Kasumi-1 (cell line): Measurements from ENCODE around the gene ROMO1.
"Not testable (repeated sequence)": the region's sequence is repeated elsewhere in the genome, so short reads cannot be mapped to it uniquely, and the experiment has no call there.

Source experiments
- DNase-seq, 2 experiments: peaks; one replicate each; lab custom pipeline; 2025; lab: John Stamatoyannopoulos, UW

Gene ROMO1

GRCh38 chr20:35710884-35711587 lies 11.8 kb downstream of the ROMO1 start:
- DNase-seq, result no peak

DNA sequence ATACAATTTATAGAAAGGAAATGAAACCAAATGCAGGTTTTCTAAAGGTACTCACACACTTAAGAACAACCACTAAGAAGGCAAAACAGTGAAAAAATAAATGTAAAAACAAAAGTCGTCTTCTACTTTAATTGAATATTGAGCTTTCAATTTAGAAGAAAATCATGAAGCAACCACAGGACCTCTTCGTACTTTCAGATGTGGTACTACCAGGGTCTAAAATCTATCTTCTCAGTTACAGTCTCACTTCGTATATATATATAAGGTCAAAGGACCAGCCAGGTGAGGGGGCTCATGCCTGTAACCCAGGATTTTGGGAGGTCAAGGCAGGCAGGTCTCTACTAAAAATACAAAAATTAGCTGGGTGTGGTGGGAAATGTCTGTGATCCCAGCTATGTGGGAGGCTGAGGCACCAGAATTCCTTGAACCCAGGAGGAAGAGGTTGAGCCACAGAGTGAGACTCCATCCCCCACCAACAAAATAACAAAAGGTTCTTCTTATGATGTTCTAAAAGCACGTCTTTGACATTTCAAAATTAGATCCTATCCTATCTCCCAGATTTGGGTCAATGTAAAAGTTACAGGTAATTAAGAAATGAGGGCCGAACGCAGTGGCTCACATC lies 12.5 kb downstream of the ROMO1 start:
- DNase-seq, result no peak

DNA sequence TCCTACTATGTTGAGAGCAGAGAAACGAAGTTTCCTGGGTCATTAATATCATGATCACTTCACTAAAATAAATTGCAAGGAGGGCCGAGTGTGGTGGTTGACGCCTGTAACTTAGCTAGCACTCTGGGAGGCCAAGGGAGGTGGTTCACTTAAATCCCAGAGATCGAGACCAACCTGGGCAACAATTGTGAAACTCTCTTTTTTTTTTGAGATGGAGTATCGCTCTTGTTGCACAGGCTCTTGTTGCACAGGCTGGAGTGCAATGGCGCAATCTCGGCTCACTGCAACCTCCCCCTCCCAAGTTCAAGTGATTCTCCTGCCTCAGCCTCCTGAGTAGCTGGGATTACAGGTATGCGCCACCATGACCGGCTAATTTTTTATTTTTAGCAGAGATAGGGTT lies 13.9 kb downstream of the ROMO1 start:
- DNase-seq, result not testable (repeated sequence)

GRCh38 chr20:35714127-35714526 lies 14.9 kb downstream of the ROMO1 start:
- no peak for DNase-seq

DNA sequence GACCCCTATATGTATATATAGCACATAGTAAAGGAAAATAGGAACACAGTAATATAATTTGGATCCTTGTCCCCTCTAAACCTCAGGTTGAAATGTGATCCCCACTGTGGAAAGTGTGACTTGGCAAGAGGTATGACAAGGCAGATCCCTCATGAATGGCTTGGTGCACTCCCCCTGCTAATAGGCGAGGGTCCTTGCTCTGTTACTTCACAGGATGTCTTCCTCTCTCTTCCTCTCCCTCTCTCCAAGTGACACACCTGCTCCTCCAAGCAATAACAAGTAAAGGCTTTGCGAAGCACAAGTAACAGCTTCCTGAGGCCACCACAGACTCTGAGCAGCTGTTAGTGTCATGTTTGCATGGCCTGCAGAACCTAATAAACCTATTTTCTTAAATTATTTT lies 16.4 kb downstream of the ROMO1 start:
- no peak for DNase-seq

DNA sequence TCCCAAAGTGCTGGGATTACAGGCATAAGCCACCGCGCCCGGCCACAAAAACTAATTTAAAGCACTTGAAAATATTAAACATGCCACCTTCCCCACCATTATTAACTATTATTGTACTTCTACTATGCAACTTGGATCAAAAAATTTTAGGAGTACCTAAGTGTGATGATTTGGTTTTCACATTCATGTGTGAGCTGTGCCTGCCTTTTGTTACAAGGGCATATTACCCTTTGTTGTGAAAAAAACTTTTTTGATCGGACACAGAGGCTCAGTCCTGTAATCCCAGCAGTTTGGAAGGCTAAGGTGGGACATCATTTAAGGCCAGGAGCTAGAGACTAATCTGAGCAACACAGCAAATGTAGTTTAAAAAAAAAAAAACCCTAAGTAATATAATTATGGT lies 17.1 kb downstream of the ROMO1 start:
- no peak for DNase-seq

- DNase-seq, result not testable (repeated sequence)
These were observed 19.1 kb downstream of the ROMO1 start for GRCh38 chr20:35718321-35718720.

DNA sequence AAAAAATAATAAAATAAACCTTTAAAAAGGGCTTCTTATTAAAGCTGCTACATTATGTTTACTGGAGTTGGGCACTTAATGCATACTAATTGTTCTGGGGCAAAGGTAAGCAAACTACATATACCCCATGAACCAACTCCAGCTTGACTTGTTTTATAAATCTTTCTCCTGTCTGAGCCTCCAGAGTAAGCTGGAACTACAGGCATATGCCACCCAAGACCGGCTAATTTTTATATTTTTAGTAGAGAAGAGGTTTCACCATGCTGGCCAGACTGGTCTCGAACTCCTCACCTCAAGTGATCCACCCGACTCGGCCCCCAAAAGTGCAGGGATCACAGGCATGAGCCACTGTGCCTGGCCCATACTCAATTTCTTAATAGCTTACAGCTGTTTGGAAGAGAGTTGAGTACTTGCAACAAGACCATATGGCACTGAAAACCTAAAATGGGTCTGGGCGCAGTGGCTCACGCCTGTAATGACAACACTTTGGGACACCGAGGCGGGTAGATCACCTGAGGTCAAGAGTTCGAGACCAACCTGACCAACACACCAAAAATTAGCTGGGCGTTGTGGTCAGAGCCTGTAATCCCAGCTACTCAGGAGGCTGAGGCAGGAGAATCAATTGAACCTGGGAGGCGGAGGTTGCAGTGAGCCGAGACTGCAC lies 19.9 kb downstream of the ROMO1 start:
- DNase-seq, result no peak

DNA sequence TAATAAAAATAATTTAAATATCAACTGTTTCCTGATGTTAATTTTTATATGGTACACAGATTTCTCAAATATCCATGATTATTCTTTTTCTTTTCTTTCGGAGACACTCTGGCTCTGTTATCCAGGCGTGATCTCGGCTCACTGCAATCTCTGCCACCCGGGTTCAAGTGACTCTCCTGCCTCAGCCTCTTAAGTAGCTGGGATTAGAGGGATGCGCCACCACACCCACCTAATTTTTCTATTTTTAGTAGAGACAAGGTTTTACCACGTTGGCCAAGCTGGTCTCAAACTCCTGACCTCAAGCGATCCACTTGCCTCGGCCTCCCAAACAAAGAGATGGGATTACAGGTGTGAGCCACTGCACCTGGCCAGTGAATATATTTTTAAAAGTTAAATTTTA lies 20.5 kb downstream of the ROMO1 start:
- DNase-seq, result no peak

DNA sequence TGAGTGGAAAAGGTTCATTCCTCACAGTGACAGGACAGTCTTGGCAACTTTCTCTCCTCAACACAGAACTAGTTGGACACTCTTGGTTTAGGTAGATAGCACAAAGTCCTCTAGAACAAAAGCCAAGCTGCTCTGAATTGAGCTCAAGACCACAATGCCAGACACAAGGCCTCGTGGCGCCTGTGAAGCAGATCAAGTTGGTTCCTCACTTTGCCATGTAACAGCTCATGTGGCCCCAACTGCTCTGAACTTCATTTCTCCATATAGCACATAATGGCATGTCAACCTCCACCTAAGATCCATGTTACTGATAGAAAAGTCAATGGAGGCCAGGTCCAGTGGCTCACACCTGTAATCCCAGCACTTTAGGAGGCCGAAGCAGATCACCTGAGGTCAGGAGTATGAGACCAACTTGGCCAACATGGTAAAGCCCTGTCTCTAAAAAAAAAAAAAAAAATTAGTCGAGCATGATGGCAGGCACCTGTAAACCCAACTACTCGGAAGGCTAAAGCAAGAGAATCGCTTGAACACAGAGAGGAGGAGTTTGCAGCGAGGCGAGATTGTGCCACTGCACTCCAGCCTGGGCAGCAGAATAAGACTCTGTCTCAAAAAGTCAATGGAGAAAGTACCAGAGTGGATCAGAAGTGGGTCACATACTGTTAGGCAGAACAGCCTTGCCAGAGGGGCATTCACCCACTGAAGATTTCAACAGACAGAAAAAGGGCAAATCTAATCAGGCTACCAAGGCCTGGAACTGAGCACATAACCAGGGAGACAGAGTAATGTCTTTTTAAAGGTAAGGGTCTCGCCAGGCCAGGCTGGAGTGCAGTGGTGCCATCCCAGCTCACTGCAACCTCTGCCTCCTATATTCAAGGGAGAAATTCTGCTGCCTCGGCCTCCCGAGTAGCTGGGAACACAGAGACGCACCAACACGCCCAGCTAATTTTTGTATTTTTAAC lies 21.2 kb downstream of the ROMO1 start:
- DNase-seq, result no peak

DNA sequence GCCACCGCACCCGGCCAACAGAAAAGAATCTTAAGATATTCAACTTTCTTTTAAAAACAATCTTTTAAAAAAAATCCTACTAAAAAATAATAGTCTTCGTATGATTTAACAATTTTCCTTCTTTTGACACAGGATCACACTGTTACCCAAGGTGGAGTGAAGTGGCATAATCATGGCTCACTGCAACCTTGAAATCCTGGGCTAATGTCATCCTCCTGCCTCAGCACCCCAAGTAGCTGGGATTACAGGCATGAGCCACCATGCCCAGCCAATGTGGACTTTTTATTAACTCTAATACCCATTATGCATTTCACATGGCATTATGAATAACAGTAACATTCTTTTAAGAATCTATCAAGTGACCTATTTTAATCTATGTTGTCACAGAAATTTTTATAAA lies 22.0 kb downstream of the ROMO1 start:
- DNase-seq, result no peak

- no peak for DNase-seq
These were observed 22.4 kb downstream of the ROMO1 start for GRCh38 chr20:35721621-35722020.

DNA sequence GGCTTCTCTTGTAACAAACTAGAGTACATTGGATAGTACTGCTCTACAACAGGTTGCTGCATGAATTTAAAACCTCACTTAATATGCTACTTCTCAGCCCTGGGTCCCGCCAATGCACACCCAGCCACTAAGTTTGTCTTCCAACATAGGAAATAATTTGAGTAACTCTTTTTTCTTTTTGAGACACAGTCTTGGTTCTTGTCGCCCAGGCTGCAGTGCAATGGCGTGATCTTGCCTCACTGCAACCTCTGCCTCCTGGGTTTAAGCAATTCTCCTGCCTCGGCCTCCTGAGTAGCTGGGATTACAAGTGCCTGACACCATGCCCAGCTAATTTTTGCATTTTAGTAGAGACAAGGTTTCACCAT lies 24.1 kb downstream of the ROMO1 start:
- not testable (repeated sequence) for DNase-seq

DNA sequence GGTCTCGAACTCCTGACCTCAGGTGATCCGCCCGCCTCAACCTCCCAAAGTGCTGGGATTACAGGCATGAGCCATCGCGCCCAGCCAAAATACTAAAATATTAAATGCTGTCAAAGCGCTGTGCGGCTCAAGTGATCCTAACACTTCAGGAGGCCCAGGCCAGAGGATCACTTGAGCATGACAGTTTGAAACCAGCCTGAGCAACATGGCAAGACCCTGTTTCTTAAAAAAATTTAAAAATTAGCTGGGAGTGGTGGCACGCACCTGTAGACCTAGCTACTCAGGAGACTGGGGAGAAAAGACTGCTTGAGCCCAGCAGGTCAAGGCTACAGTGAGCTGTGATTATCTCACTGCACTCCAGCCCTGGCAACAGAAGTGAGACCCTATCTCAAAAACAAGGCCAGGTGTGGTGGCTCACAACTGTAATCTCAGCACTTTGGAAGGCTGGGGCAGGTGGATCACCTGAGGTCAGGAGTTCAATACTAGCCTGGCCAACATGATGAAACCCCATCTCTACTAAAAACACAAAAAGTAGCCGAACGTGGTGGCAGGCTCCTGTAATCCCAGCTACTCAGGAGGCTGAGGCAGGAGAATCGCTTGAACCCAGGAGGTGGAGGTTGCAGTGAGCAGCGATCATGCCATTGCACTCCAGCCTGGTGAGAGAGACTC lies 24.6 kb downstream of the ROMO1 start:
- not testable (repeated sequence) for DNase-seq

- DNase-seq, result no peak
These were observed 25.4 kb downstream of the ROMO1 start for GRCh38 chr20:35724321-35725230.

GRCh38 chr20:35726842-35727711 lies 27.9 kb downstream of the ROMO1 start:
- no peak for DNase-seq

DNA sequence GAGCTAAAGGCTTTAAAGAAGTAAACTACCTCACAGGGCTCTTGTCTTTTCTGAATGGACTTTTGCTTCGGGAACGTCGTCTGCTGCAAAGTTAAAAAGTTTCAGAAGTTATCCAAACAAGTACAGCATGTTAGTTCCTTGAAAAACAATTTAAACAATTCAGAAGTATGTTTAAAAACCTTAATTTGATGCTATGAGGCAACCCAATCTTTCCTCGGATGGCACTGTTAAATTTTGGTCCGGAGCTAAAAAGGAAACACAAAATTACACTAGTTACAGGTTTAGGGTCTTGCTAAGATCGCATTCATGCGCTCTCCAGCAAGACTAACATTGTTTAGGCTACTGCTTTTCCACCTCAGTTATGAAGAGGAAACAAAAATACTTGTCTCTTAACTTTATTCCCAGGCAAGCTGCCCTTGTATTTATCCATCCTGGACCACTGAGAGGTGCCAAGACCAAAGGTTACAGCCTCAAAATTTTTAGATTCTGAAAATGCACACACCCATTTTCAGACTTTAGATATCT lies 30.1 kb downstream of the ROMO1 start:
- no peak for DNase-seq

DNA sequence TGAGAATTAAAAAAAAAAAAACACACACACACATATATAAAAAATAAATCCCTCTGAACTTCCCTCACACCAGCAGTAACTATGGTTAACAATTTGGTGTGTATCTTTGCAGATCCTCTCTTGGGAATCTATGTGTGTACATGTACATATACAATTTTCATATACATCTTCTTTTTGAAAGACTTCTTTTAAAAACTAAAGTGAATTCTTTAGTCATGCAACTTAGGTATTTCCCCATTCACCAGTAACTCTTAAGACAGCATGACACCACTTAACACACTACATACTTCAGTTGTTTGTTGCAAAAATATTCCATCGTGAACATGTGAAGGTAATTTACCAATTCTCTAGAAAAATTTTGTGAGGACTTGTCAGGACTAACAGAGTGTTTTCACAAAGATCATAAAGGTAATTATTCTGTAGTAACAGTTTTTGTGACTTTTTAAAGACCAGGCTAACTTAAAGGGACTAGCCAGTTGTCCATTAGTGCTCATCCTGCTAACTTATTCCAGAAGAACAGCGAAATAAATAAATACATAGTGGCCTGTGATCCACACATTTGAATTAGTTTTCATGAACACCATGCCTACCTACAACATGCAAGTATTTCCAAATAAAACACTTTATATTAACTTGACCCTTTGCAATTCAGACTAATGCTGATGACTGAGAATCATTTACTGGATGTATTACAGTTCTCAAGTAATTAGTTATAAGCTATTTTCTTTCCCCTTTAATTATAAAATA lies 30.8 kb downstream of the ROMO1 start:
- no peak for DNase-seq
